NCI-H1048 (cell line): ENCODE measurements around the gene MRGPRG.
"Not testable (repeated sequence)": the region's sequence is repeated elsewhere in the genome, so short reads cannot be mapped to it uniquely, and the experiment has no call there.

Experiments
- DNase-seq: peaks from one replicate; lab custom pipeline; 2025; lab: John Stamatoyannopoulos, UW

Gene MRGPRG

DNA sequence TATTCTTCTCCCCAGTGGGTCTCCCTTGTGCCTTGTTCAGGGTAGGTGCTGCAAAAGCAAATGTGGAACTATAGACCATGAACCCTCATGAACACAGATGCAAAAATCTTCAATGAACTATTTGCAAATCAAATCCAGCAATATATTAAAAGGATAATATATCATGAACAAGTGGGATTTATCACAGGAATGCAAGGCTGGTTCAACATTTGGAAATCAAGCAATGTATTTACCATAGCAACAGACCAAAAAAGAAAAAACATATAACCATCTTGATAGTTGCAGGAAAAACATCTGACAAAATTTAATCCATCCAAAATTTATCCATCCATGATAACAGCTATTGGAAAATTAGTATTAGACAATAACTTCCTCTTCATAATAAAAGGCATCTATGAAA, 42.1 kb downstream of the MRGPRG start:
- no peak for DNase-seq

- no peak for DNase-seq
These were observed 43.4 kb downstream of the MRGPRG start for GRCh38 chr11:3175194-3175593.

DNA sequence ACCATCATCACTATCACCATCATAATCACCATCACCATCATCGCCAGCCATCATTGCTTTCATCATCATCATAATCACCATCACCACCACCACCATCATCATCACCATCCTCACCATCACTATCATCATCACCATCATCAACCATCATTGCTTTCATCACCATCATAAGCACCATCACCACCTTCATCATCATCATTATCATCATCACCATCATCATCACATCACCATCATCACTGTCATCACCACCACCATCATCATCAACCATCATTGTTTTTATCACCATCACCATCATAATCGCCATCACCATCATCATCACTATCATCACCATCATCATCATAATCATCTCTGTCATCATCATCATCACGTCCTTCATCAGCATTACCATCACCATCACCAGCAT, 44.2 kb downstream of the MRGPRG start:
- DNase-seq = no peak

- DNase-seq = no peak
These were observed 44.8 kb downstream of the MRGPRG start for GRCh38 chr11:3173795-3174194.

GRCh38 chr11:3171931-3172560, 46.6 kb downstream of the MRGPRG start:
- no peak for DNase-seq

DNA sequence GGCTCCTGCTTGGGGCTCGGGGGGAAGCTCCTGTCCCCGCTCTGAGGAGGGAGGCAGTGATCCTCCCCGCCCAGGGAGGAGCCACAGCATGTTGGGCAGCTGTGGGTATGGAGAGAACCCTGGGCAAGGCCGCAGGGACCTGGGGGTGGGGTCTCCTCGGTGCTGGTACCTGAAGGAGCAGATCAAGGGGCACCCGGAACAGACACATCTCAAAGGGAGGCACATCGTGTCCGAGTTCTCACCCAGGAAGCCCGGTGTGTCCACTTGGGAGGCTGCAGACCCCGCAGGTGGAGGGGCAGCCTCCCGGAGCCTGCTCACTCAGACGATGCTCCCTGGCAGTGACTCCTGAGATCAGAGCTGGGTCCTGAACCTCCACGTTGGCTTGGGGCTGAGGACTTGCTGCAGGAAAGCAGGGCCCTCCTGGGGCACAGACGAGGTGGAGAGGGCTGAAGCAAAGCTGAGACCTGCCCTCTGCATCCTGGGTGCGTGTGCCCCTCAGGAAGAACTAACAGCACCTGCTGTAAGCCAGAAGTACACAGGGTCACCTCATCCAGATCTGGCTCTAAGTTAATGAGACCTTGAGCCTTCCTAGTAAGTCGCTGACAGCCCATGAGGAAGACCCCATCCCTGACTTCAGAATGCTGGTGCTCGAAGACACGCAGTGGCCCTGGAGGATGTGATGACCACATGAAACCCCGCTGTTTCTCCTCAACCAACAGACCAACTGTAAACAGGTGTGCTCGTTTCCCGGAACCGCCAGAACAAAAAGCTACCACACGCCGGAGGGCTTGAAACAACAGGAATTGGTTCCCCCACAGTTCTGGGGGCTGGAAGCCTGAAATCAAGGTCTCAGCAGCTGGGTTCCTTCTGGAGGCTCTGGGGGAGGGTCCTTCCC, 47.6 kb downstream of the MRGPRG start:
- no peak for DNase-seq

GRCh38 chr11:3170044-3170755, 48.4 kb downstream of the MRGPRG start:
- DNase-seq = no peak

GRCh38 chr11:3169255-3170043, 49.2 kb downstream of the MRGPRG start:
- no peak for DNase-seq

GRCh38 chr11:3168742-3169254, 49.8 kb downstream of the MRGPRG start:
- not testable (repeated sequence) for DNase-seq
